22Rv1 (cell line): Measurements from ENCODE around the gene PRPS2.

Experiments
- ZFX ChIP-seq: fragments of 450-650 bp; IDR thresholded peaks from 2 replicates; pipeline ENCODE4 v1.6.1; 2017; ENCODE audit warnings: antibody characterized with exemption, borderline replicate concordance
- TF ChIP-seq, protein P1 (sequence below): fragments of 450-650 bp; IDR thresholded peaks from 2 replicates; pipeline ENCODE4 v1.5.1; 2017; ENCODE audit warnings: mild to moderate bottlenecking

DNA sequence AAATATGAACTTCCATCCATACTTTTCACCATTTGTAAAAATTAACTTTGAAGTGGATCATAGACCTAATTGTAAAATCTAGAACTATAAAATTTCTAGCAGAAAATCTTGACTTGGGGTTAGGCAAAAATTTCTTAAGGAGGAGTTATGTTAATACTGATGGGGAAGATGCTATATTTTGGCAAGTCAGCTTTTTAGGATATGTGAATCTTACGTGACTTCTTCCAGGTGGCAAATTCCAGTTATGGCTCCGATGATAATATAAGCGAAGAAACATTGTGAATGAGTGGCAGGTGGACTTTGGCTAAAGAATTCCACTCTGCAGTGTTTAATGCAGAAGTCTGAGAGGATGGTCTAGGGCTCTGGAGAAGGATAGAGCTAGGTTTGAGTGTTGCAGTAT lies 1.5 kb downstream of the PRPS2 start:
- TF ChIP-seq, protein P1, sequence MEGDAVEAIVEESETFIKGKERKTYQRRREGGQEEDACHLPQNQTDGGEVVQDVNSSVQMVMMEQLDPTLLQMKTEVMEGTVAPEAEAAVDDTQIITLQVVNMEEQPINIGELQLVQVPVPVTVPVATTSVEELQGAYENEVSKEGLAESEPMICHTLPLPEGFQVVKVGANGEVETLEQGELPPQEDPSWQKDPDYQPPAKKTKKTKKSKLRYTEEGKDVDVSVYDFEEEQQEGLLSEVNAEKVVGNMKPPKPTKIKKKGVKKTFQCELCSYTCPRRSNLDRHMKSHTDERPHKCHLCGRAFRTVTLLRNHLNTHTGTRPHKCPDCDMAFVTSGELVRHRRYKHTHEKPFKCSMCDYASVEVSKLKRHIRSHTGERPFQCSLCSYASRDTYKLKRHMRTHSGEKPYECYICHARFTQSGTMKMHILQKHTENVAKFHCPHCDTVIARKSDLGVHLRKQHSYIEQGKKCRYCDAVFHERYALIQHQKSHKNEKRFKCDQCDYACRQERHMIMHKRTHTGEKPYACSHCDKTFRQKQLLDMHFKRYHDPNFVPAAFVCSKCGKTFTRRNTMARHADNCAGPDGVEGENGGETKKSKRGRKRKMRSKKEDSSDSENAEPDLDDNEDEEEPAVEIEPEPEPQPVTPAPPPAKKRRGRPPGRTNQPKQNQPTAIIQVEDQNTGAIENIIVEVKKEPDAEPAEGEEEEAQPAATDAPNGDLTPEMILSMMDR = no peak
- TF ChIP-seq ZFX = no peak
